GM10248 (cell line): ENCODE measurements around the gene MYO5C.
A peak's percentile ranks its signal among the peaks of the same experiment; 100 is the strongest.

ENCODE experiments used
- CTCF ChIA-PET: fragments of 300-600 bp; sonication (Branson Sonifier 250); formaldehyde crosslinking; extraction: SDS; loops from one replicate; lab custom pipeline; 2021; ENCODE audit warnings: antibody characterized with exemption; lab: Yijun Ruan, JAX
- POLR2A ChIA-PET: fragments of 350-650 bp; sonication (Branson Sonifier 250); formaldehyde crosslinking; extraction: SDS; loops from one replicate; lab custom pipeline; 2020; ENCODE audit warnings: antibody characterized with exemption; lab: Yijun Ruan, JAX
- DNase-seq: peaks from one replicate; pipeline ENCODE4 v3.0.0; 2012; ENCODE audit errors: extremely low spot score
- CTCF ChIP-seq: IDR thresholded peaks from 2 replicates; pipeline ENCODE4 v1.5.1; 2012; ENCODE audit warnings: mild to moderate bottlenecking, low read depth; ENCODE audit errors: extremely low read depth, missing control alignments, control extremely low read depth

MYO5C gene

GRCh38 chr15:52193321-52193720, 102.3 kb downstream of the MYO5C start:
- no peak for TF ChIP-seq CTCF
- DNase-seq, result no peak
- CTCF ChIA-PET, result interaction anchor here (0.8 to 4.1 kb wide), 6 partner anchors 9 to 34 kb away, joined by 3 to 25 read pairs (median 4); no protein-coding TSS in a partner anchor
- POLR2A ChIA-PET, result no interaction called here

- TF ChIP-seq CTCF, result no peak
- POLR2A ChIA-PET, result no interaction called here
- DNase-seq, result no peak
- CTCF ChIA-PET, result interaction anchor here (0.8 to 1.7 kb wide), 3 partner anchors 8 to 36 kb away, joined by 3 to 5 read pairs (median 4); no protein-coding TSS in a partner anchor
Observed at GRCh38 chr15:52191207-52191606, 104.4 kb downstream of the MYO5C start, which contains the start of gene GNB5. Gene GNB5 (minus strand): TSS chr15:52191392. CDS start chr15:52184676, 6,716 bp downstream.

GRCh38 chr15:52186651-52187486, 108.7 kb downstream of the MYO5C start:
- POLR2A ChIA-PET, result no interaction called here
- CTCF ChIA-PET, result interaction anchor here (1.0 to 2.1 kb wide), 4 partner anchors 22 to 41 kb away, joined by 3 to 9 read pairs (median 4); no protein-coding TSS in a partner anchor
- no peak for DNase-seq
- TF ChIP-seq CTCF, result no peak

GRCh38 chr15:52185151-52185561, 110.4 kb downstream of the MYO5C start:
- TF ChIP-seq CTCF, result no peak
- ChIA-PET CTCF (interaction anchor here (1.2 to 3.2 kb wide), 8 partner anchors 10 to 287 kb away, joined by 3 to 25 read pairs (median 5); no protein-coding TSS in a partner anchor), POLR2A (no interaction called here)
- DNase-seq, result no peak

GRCh38 chr15:52184721-52185120, 110.9 kb downstream of the MYO5C start:
- no peak for DNase-seq
- CTCF ChIA-PET, result interaction anchor here (1.2 to 3.2 kb wide), 13 partner anchors 10 to 287 kb away, joined by 3 to 25 read pairs (median 4); no protein-coding TSS in a partner anchor
- POLR2A ChIA-PET, result no interaction called here
- no peak for TF ChIP-seq CTCF

DNA sequence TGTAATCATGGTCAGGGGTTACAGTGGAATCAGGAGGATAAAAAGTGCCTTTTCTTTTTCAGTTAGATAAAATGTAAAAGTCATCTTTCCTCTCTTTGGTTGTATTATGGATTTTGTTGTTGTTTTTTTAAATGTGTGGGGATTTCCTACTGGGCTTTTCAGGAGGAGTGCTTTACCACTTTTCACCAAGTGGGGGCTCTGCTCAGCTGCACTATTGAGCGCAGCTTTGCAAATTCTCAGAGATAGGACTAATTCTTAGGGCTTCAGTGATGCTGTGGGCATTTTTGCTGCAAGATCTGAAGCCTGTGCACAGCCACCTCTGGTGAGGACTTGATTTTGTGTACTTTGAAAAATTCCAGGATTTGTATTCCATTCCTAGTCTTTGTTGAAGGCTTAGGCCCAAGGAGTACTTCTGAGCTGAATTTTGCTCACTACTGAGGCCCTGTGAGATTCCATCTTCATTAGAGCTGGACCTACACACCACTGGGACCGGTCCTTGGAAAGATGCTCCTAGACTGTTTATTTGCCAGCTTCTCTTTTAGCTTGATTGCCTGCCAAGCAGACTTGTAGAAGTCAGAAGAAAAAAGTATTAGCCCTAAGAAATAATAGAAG, 111.9 kb downstream of the MYO5C start:
- no peak for DNase-seq
- ChIA-PET POLR2A (no interaction called here), CTCF (interaction anchor here (0.8 to 3.2 kb wide), 14 partner anchors 7 to 548 kb away, joined by 3 to 25 read pairs (median 4); partner anchors contain the start of gene GNB5)
- peak; percentile 38 for TF ChIP-seq CTCF
